ENCODE measurements around the gene ORAI3. TPM values are rescaled to one million over a fixed set of nuclear protein-coding genes. Genes with fewer than 3 reads are reported as not detected.
A peak's percentile ranks its signal among the peaks of the same experiment; 100 is the strongest.

ORAI3 gene
- 10 to 100 TPM; 25.7 to 41.0 (median 32.7) TPM for total RNA-seq

- DNase-seq (ENCODE audit: low spot score in 2 of 2) = peak in 1 of 2 donors; percentile 86
- WGBS = 0% methylated on average over 10 of the region's 70 CpGs
- H3K27me3 ChIP-seq = no peaks in the 10 kb centered on the region
- H3K27ac ChIP-seq = peak within 1 kb of the TSS; percentile 93
- TF ChIP-seq CTCF (IDR thresholded peaks at IDR 0.05) = no peak
- peak in 1 of 3 donors; percentile 19 for TF ChIP-seq POLR2AphosphoS5 (IDR thresholded peaks at IDR 0.05)
- TF ChIP-seq POLR2A (IDR thresholded peaks at IDR 0.05) = peak in 1 of 2 donors; percentile 44
- H3K4me3 ChIP-seq = peak within 1 kb of the TSS; percentile 93
- peaks cover 16% of the 10 kb centered on the region for H3K36me3 ChIP-seq
- H3K9me3 ChIP-seq = no peaks in the 10 kb centered on the region
- H3K4me1 ChIP-seq = peaks cover 50% of the 10 kb centered on the region
Observed at GRCh38 chr16:30948667-30949649, at the start of gene ORAI3. TSS of gene ORAI3 (plus strand) at chr16:30949068. CDS start at chr16:30949290, 222 bp downstream.

GRCh38 chr16:30899794-30900193, 49.1 kb upstream of the ORAI3 start:
- H3K27ac ChIP-seq = no peak overlapping the region
- no peak for DNase-seq (ENCODE audit: low spot score in 2 of 2)
- no peaks in the 10 kb centered on the region for H3K27me3 ChIP-seq
- H3K4me1 ChIP-seq = peaks cover 53% of the 10 kb centered on the region
- no peaks in the 10 kb centered on the region for H3K36me3 ChIP-seq
- TF ChIP-seq CTCF (IDR thresholded peaks at IDR 0.05) = no peak
- TF ChIP-seq EP300 (IDR thresholded peaks at IDR 0.05) = no peak
- no peak for TF ChIP-seq POLR2AphosphoS5 (IDR thresholded peaks at IDR 0.05)
- no peak for TF ChIP-seq POLR2A (IDR thresholded peaks at IDR 0.05)
- H3K4me3 ChIP-seq = no peak overlapping the region
- WGBS = 79% methylated on average over 2 of the region's 2 CpGs
- H3K9me3 ChIP-seq = no peaks in the 10 kb centered on the region

- no peak overlapping the region for H3K4me3 ChIP-seq
- H3K27ac ChIP-seq = no peak overlapping the region
- peaks cover 45% of the 10 kb centered on the region for H3K4me1 ChIP-seq
- DNase-seq (ENCODE audit: low spot score in 2 of 2) = no peak
- H3K27me3 ChIP-seq = no peaks in the 10 kb centered on the region
- no peaks in the 10 kb centered on the region for H3K9me3 ChIP-seq
- TF ChIP-seq POLR2A (IDR thresholded peaks at IDR 0.05) = no peak
- TF ChIP-seq POLR2AphosphoS5 (IDR thresholded peaks at IDR 0.05) = no peak
- TF ChIP-seq CTCF (IDR thresholded peaks at IDR 0.05) = no peak
- no peak for TF ChIP-seq EP300 (IDR thresholded peaks at IDR 0.05)
- 95% methylated on average over 5 of the region's 5 CpGs for WGBS
- no peaks in the 10 kb centered on the region for H3K36me3 ChIP-seq
Observed at GRCh38 chr16:30900588-30900987, 48.3 kb upstream of the ORAI3 start.

GRCh38 chr16:30901201-30902028, 47.5 kb upstream of the ORAI3 start:
- peak overlapping the region; percentile 83 for H3K27ac ChIP-seq
- TF ChIP-seq EP300 (IDR thresholded peaks at IDR 0.05) (no peak), POLR2A (IDR thresholded peaks at IDR 0.05) (no peak), CTCF (IDR thresholded peaks at IDR 0.05) (no peak), POLR2AphosphoS5 (IDR thresholded peaks at IDR 0.05) (no peak)
- no peaks in the 10 kb centered on the region for H3K36me3 ChIP-seq
- H3K9me3 ChIP-seq = no peaks in the 10 kb centered on the region
- WGBS = 47% methylated on average over 5 of the region's 6 CpGs
- peak overlapping the region; percentile 47 for H3K4me3 ChIP-seq
- DNase-seq (ENCODE audit: low spot score in 2 of 2) = no peak
- H3K4me1 ChIP-seq = peaks cover 37% of the 10 kb centered on the region
- H3K27me3 ChIP-seq = no peaks in the 10 kb centered on the region
